Spleen (tissue), 11 donors: ENCODE measurements around the gene COL25A1. TPM values are rescaled to one million over a fixed set of nuclear protein-coding genes. Genes with fewer than 3 reads are reported as not detected.

Experiments
- DNase-seq: peaks from one replicate; pipeline ENCODE4 v3.0.0-alpha.2; 2020
- H3K27ac ChIP-seq, 8 donors: fragments of 200-600 bp; sonication (generic) in 7 of 8; 1 replicate in 4 of 8; 2 replicates in 4 of 8; pipeline versions ENCODE4 v1.5.0 to v1.8.0; 2016 to 2021; ENCODE audit warnings: inconsistent platforms in 4 of 8, mild to moderate bottlenecking in 4 of 8, moderate library complexity in 1 of 8
- H3K27me3 ChIP-seq, 7 donors: fragments of 200-600 bp; sonication (generic) in 6 of 7; replicated peaks in 1 of 7; 1 replicate in 4 of 7; 2 replicates in 3 of 7; pipeline versions ENCODE4 v1.5.0 to v1.8.0; 2016 to 2021; ENCODE audit warnings: inconsistent platforms in 3 of 7, mild to moderate bottlenecking in 1 of 7
- H3K36me3 ChIP-seq, 6 donors: fragments of 200-600 bp; sonication (generic) in 5 of 6; 1 replicate in 4 of 6; 2 replicates in 2 of 6; pipeline versions ENCODE4 v1.5.0 to v1.8.0; 2016 to 2021; ENCODE audit warnings: inconsistent platforms in 2 of 6
- H3K4me1 ChIP-seq, 6 donors: fragments of 200-600 bp; sonication (generic) in 5 of 6; 1 replicate in 3 of 6; 2 replicates in 3 of 6; pipeline versions ENCODE4 v1.5.0 to v1.8.0; 2016 to 2021; ENCODE audit warnings: inconsistent platforms in 3 of 6
- H3K4me3 ChIP-seq, 8 donors: fragments of 200-600 bp; sonication (generic) in 7 of 8; 1 replicate in 4 of 8; 2 replicates in 4 of 8; pipeline versions ENCODE4 v1.5.0 to v1.8.0; 2016 to 2021; ENCODE audit warnings: inconsistent platforms in 4 of 8, mild to moderate bottlenecking in 4 of 8, moderate library complexity in 2 of 8
- H3K9me3 ChIP-seq, 8 donors: fragments of 200-600 bp; sonication (generic) in 7 of 8; 1 replicate in 4 of 8; 2 replicates in 4 of 8; pipeline versions ENCODE4 v1.5.0 to v1.8.0; 2016 to 2021; ENCODE audit warnings: inconsistent platforms in 4 of 8
- POLR2A ChIP-seq, 3 donors: fragments of 450-650 bp; IDR thresholded peaks; one replicate each; pipeline ENCODE4 v1.5.1; 2017; ENCODE audit warnings: antibody characterized with exemption in 3 of 3, mild to moderate bottlenecking in 1 of 3
- POLR2AphosphoS5 ChIP-seq, 3 donors: sonication (generic); formaldehyde crosslinking; IDR thresholded peaks; one replicate each; pipeline ENCODE4 v1.5.1; 2017; ENCODE audit warnings: antibody characterized with exemption in 3 of 3
- WGBS, 5 donors: extraction: QIAGEN DNeasy Blood & Tissue Kit in 3 of 5; methylation state at CpG; one replicate each; pipeline versions ENCODE4 v1.1.5 to v1.1.7; 2013 to 2018; 5-methylcytosine and 5-hydroxymethylcytosine counted together
- intact Hi-C: fragments of 100-400 bp; cut with DNase I; formaldehyde crosslinking; loops from one replicate; pipeline ENCODE4 v1.15.0; 2023; ENCODE audit warnings: low total_unique reads
- polyA plus RNA-seq, 3 donors: library from polyadenylated mRNA; stranded (reverse); fragments of 200-250 nt; gene quantifications; one replicate each; pipeline ENCODE4 v1.2.1, GENCODE V29; 2013
- total RNA-seq, 7 donors: library from RNA; depleted of rRNA in 3 of 7; stranded (reverse); fragments of >200 nt in 3 of 7; fragmentation: NEBNext Ultra II Directional in 4 of 7; extraction: Animal tissue kit (Norgen Biotek cat#: 25700) in 4 of 7; gene quantifications; one replicate each; pipeline versions ENCODE4 v1.1.0 to v1.2.1, GENCODE V29; 2016 to 2021
- TF ChIP-seq, protein P1 (sequence below), 11 experiments: fragments of 200-600 bp in 7 of 11; fragments of 450-650 bp in 4 of 11; sonication (generic) in 4 of 11; IDR thresholded peaks in 8 of 11; conservative IDR thresholded peaks in 3 of 11; 1 replicate in 7 of 11; 2 replicates in 4 of 11; pipeline versions ENCODE4 v1.4.0 to v1.8.0; 2016 to 2021; ENCODE audit warnings: antibody characterized with exemption in 11 of 11, inconsistent platforms in 4 of 11, mild to moderate bottlenecking in 1 of 11
- donor health status: healthy with polysubstance abuse.
- donor health status: DM: no; HTN: no; CAD: no; lungs with moderate emphysema.
- donor health status: DM: no; HTN: no; CAD: no.
- donor health status: Bipolar disorder and iron deficiency.
- donor health status: healthy.
- donor health status: DM: no; HTN: no; CAD: no.
- donor health status: DM: yes; HTN: yes; CAD: no.

COL25A1 gene
- total and polyA plus RNA-seq, 10 donors = 0.06 to 1.9 (median 0.57) TPM; not detected in 1

DNA sequence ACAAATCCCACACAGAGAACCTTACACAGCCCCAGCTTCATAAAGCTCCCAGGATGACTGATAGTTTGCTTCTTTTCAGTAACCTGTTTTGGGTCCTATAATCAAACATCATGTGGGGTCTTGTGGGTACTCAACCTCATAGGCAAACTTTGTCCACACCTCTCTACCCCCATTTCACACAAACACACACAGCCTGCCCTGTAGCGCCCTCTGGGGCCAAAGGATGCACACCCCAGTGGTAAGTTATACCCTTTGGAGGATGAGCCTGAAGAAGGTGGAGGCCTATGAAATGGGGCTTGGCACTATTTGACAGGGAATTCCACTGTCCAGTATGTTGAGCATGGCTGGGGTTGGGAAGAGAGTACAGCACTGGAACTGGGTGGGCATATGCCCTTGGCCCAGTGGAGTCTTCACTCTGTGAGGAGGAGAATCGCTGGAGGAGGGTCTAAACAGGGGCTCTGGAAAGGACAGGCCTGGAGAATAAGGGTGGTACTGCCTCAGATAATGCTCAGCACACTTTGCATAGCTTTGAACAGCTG lies 30.5 kb upstream of the COL25A1 start:
- 76 to 94% (median 79%) methylated on average over 2 of the region's 2 CpGs for WGBS, 5 donors
- no peaks in the 10 kb centered on the region for H3K4me1 ChIP-seq
- H3K27ac ChIP-seq = no peak overlapping the region
- TF ChIP-seq POLR2AphosphoS5 (IDR thresholded peaks at IDR 0.05) = no peak
- TF ChIP-seq, protein P1, sequence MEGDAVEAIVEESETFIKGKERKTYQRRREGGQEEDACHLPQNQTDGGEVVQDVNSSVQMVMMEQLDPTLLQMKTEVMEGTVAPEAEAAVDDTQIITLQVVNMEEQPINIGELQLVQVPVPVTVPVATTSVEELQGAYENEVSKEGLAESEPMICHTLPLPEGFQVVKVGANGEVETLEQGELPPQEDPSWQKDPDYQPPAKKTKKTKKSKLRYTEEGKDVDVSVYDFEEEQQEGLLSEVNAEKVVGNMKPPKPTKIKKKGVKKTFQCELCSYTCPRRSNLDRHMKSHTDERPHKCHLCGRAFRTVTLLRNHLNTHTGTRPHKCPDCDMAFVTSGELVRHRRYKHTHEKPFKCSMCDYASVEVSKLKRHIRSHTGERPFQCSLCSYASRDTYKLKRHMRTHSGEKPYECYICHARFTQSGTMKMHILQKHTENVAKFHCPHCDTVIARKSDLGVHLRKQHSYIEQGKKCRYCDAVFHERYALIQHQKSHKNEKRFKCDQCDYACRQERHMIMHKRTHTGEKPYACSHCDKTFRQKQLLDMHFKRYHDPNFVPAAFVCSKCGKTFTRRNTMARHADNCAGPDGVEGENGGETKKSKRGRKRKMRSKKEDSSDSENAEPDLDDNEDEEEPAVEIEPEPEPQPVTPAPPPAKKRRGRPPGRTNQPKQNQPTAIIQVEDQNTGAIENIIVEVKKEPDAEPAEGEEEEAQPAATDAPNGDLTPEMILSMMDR (IDR thresholded peaks at IDR 0.05 in 8 of 11, conservative IDR thresholded peaks at IDR 0.05 in 3 of 11) = peak in 1 of 11 experiments; percentile 16
- no peaks in the 10 kb centered on the region for H3K9me3 ChIP-seq
- H3K4me3 ChIP-seq = no peak overlapping the region
- no peak for DNase-seq
- H3K36me3 ChIP-seq = no peaks in the 10 kb centered on the region
- H3K27me3 ChIP-seq = no peaks in the 10 kb centered on the region
- intact Hi-C loops = no loop called here

DNA sequence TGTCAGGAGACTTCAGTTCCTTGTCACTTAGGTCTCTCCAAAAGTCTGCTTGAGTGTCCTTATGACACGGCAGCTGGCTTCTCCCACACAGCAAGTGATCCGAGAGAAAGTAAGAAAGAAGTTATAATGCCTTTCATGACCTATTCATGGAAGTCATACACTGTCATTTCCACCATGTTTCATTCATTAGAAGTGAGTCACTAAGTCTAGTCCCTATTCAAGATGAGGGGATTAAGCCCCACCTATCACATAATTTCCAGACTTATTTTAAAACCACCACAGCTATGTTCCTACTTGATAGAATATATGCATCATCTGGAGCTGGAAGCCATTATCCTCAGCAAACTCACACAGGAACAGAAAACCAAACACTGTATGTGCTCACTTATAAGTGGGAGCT lies 25.2 kb upstream of the COL25A1 start:
- no peak overlapping the region for H3K27ac ChIP-seq
- intact Hi-C loops = no loop called here
- no peak overlapping the region for H3K4me3 ChIP-seq
- no peaks in the 10 kb centered on the region for H3K4me1 ChIP-seq
- DNase-seq = no peak
- H3K9me3 ChIP-seq = peaks cover 0 to 28% (median 18%) of the 10 kb centered on the region in 8 donors
- no peaks in the 10 kb centered on the region for H3K36me3 ChIP-seq
- WGBS, 5 donors = 79 to 95% (median 88%) methylated on average over 2 of the region's 2 CpGs
- H3K27me3 ChIP-seq = peaks cover 0 to 3% (median 0%) of the 10 kb centered on the region in 7 donors
- TF ChIP-seq, protein P1 (IDR thresholded peaks at IDR 0.05 in 8 of 11, conservative IDR thresholded peaks at IDR 0.05 in 3 of 11) = no peak
- TF ChIP-seq POLR2A (IDR thresholded peaks at IDR 0.05) = no peak
- no peak for TF ChIP-seq POLR2AphosphoS5 (IDR thresholded peaks at IDR 0.05)

DNA sequence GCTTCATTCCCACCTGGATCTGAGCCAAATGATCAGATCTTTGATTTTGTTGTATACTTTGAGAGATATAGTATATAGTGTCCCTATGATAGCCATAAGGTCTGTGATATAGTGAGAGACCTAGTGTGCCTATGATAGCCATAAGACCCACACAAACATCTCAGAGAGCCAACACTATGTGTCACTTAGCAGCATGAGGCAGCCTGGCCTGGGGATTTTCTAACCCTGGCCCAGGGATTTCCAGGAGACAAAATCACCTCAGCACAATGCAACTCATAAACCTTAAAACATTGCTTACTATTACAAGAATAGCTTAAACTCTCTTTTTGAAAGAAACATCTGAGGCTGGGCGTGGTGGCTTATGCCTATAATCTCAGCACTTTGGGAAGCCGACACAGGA lies 23.2 kb upstream of the COL25A1 start:
- no peak overlapping the region for H3K27ac ChIP-seq
- no peak for DNase-seq
- 70 to 90% (median 90%) methylated on average over 2 of the region's 2 CpGs for WGBS, 5 donors
- H3K36me3 ChIP-seq = no peaks in the 10 kb centered on the region
- no peak overlapping the region for H3K4me3 ChIP-seq
- intact Hi-C loops = no loop called here
- TF ChIP-seq POLR2A (IDR thresholded peaks at IDR 0.05) (no peak), POLR2AphosphoS5 (IDR thresholded peaks at IDR 0.05) (no peak)
- TF ChIP-seq, protein P1 (IDR thresholded peaks at IDR 0.05 in 8 of 11, conservative IDR thresholded peaks at IDR 0.05 in 3 of 11) = no peak
- H3K9me3 ChIP-seq = peaks cover 2 to 43% (median 33%) of the 10 kb centered on the region in 8 donors
- no peaks in the 10 kb centered on the region for H3K4me1 ChIP-seq
- peaks cover 0 to 3% (median 0%) of the 10 kb centered on the region in 7 donors for H3K27me3 ChIP-seq

DNA sequence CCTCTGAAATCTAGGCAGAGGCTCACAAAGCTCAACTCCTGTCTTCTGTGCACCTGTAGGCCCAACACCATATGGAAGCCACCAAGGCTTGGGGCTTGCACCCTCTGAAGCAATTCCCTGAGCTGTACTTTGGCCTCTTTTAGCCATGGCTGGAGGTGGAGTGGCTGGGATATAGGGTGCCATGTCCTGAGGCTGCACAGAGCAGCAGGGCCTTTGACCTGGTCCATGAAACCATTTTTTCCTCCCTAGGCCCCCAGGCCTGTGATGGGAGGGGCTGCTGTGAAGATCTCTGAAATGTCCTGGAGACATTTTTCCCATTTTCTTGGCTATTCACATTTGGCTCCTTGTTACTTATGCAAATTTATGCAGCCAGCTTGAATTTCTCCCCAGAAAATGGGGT lies 20.9 kb upstream of the COL25A1 start:
- intact Hi-C loops = no loop called here
- H3K27ac ChIP-seq = no peak overlapping the region
- H3K36me3 ChIP-seq = no peaks in the 10 kb centered on the region
- H3K9me3 ChIP-seq = peaks cover 2 to 53% (median 40%) of the 10 kb centered on the region in 8 donors
- H3K4me3 ChIP-seq = no peak overlapping the region
- DNase-seq = no peak
- TF ChIP-seq POLR2AphosphoS5 (IDR thresholded peaks at IDR 0.05) (no peak), POLR2A (IDR thresholded peaks at IDR 0.05) (no peak)
- TF ChIP-seq, protein P1 (IDR thresholded peaks at IDR 0.05 in 8 of 11, conservative IDR thresholded peaks at IDR 0.05 in 3 of 11) = no peak
- H3K27me3 ChIP-seq = peaks cover 0 to 3% (median 0%) of the 10 kb centered on the region in 7 donors
- H3K4me1 ChIP-seq = no peaks in the 10 kb centered on the region
